Mesodermal cell (in vitro differentiated cells): ENCODE measurements around the gene CTSZ.

Source experiments
- H3K27ac ChIP-seq: 2 replicates; pipeline ENCODE4 v1.7.0; 2013; ENCODE audit warnings: mild to moderate bottlenecking, low read depth, low read length, moderate library complexity; ENCODE audit not compliant: severe bottlenecking
- H3K36me3 ChIP-seq: 2 replicates; pipeline ENCODE4 v1.7.1; 2013; ENCODE audit warnings: mild to moderate bottlenecking, low read length, moderate library complexity; ENCODE audit not compliant: control insufficient read depth, insufficient read depth
- H3K4me1 ChIP-seq: one replicate; pipeline ENCODE4 v1.7.1; 2013; ENCODE audit warnings: mild to moderate bottlenecking, low read length; ENCODE audit not compliant: insufficient read depth, control insufficient read depth, poor library complexity, severe bottlenecking
- H3K4me3 ChIP-seq: 2 replicates; pipeline ENCODE4 v1.7.0; 2013; ENCODE audit warnings: low read length, control low read depth, mild to moderate bottlenecking; ENCODE audit not compliant: insufficient read depth, poor library complexity, severe bottlenecking; ENCODE audit errors: extremely low read depth
- H3K9me3 ChIP-seq: 2 replicates; pipeline ENCODE4 v1.7.1; 2013; ENCODE audit warnings: mild to moderate bottlenecking, low read length, moderate library complexity; ENCODE audit not compliant: control insufficient read depth
- WGBS, 2 experiments: methylation state at CpG; one replicate each; pipeline ENCODE4 v1.1.5; 2013; ENCODE audit warnings: missing lambda C conversion rate in 2 of 2; ENCODE audit not compliant: insufficient coverage in 2 of 2; 5-methylcytosine and 5-hydroxymethylcytosine counted together

CTSZ gene

DNA sequence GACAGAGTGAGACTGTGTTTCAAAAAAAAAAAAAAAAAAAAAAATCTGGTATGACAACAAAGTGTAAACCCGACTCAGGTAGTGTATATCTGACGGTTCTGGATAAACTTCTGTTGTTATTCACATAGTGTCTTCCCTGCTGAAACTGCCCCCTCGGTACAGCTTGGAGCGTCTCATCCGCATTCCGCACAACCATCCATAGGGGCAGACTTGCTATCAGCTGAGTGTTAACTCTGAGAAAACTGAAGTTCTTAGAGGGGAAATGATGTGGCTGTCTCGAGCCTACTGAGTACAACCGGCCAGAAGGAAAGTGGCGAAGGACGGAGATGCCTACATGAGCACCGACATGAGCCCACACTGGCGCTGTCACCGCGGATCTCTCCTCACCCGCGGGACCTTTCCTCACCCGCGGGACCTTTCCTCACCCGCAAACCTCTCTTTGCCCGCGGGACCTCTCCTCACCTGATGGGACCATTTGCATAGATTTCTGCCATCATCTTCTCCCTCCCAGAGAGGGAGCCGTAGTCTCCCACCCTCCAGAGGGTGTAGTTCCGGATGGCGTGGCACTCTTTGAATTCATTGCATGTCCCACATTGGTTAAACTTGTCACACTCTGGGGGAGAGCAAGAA lies 9.8 kb downstream of the CTSZ start:
- Histone ChIP-seq H3K9me3 (no peaks in the 10 kb centered on the region), H3K4me1 (no peaks in the 10 kb centered on the region), H3K27ac (no peak overlapping the region), H3K36me3 (peaks cover 82% of the 10 kb centered on the region), H3K4me3 (no peak overlapping the region)
- WGBS, 2 experiments = 94 to 96% methylated on average over 20 to 22 of the region's 24 CpGs

DNA sequence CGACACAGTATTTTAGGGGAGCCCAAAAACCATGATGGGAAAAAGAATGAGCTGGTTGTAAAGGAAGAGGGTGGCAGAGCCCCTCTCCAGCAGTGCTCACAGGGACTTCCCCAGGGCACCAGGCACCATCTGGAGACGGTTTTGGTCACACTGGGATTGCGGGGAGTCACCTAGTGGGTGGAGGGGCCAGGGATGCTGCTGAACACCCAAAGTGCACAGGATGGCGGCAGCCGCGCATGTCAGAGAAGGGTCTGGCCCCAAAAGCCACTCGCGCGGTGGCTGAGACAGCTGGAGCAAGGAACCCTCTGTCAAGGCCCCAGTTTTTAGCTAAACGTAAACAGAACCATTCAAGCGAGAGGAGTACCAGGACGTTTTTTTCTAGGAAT lies 10.8 kb downstream of the CTSZ start:
- H3K27ac ChIP-seq = no peak overlapping the region
- peaks cover 89% of the 10 kb centered on the region for H3K36me3 ChIP-seq
- no peaks in the 10 kb centered on the region for H3K4me1 ChIP-seq
- WGBS, 2 experiments = 93 to 95% methylated on average over 11 to 12 of the region's 12 CpGs
- no peak overlapping the region for H3K4me3 ChIP-seq
- no peaks in the 10 kb centered on the region for H3K9me3 ChIP-seq

DNA sequence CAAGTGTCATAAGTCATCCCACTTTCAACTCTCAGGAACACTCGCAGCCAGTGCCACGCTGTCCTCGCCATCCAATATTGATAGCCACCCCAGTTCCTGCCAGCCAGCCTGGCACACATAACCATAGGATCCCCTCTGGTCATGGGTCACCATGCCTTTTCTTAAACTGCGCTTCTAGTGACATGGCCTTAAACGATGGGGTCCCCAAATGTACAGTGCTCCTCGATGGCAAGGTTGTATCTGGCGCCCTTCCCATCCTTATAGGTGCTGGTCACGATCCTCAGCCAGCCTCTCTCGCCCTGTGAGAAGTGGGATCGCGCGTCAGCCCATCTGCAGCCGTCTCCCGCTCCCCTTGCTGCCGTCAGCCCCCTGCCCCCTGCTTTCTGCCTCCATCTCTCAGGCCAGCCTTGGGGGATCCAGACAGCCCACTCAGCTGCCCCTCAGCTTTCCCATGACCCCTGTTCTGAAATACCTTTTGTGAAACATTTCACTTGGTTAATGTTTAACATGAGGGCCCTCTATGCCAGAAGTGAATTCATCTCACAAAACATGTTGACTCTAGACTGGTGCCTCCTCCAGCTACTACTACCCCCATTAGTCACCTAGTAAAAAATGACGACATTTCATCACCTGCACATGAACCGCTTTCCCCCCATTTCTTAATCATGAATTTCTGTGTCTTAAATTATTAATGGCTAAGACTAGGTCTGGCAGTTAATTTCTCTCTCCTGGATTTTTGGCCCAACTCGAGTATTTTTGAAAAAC lies 11.4 kb downstream of the CTSZ start:
- no peaks in the 10 kb centered on the region for H3K4me1 ChIP-seq
- no peaks in the 10 kb centered on the region for H3K9me3 ChIP-seq
- H3K36me3 ChIP-seq = peaks cover 92% of the 10 kb centered on the region
- H3K27ac ChIP-seq = no peak overlapping the region
- H3K4me3 ChIP-seq = no peak overlapping the region
- WGBS, 2 experiments = 88 to 94% methylated on average over 16 of the region's 18 CpGs

DNA sequence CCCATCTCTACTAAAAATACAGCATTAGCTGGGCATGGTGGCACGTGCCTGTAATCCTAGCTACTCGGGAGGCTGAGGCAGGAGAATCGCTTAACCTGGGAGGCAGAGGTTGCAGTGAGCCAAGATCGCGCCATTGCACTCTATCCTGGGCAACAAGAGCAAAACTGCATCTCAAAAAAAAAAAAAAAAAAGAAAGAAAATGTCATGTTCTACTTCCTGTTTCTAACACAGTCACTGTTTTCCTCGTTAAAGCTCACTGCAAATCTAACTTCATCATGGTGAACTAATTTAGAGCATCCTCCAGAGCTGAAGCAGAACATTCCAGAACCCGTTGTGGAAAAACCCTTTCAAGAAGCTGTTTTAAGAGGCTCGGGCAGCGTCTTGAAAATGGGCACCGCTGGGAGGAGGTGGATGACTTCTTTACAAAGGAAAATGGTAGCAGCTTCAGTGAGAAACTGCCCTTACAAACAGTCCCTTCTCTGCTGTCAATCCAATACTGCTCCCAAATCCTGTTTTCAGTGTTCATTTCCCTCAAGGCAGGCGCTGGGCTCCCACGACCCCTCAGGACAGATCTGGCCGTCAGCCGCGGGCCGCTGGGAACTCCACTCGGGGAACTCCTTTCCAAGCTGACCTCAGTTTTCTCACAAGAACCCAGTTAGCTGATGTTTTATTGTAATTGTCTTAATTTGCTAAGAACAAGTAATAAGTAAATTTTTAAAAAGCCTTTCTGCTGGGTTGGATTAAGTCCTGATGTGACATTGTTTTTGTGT lies 12.5 kb downstream of the CTSZ start:
- Histone ChIP-seq H3K9me3 (no peaks in the 10 kb centered on the region), H3K36me3 (peaks cover 94% of the 10 kb centered on the region), H3K4me3 (no peak overlapping the region), H3K4me1 (no peaks in the 10 kb centered on the region), H3K27ac (no peak overlapping the region)
- WGBS, 2 experiments = 88 to 92% methylated on average over 4 to 9 of the region's 17 CpGs

GRCh38 chr20:58993332-58994248 lies 13.5 kb downstream of the CTSZ start:
- Histone ChIP-seq H3K36me3 (peaks cover 98% of the 10 kb centered on the region), H3K27ac (no peak overlapping the region), H3K9me3 (no peaks in the 10 kb centered on the region), H3K4me1 (no peaks in the 10 kb centered on the region), H3K4me3 (no peak overlapping the region)
- 94 to 98% methylated on average over 19 to 21 of the region's 23 CpGs for WGBS, 2 experiments

DNA sequence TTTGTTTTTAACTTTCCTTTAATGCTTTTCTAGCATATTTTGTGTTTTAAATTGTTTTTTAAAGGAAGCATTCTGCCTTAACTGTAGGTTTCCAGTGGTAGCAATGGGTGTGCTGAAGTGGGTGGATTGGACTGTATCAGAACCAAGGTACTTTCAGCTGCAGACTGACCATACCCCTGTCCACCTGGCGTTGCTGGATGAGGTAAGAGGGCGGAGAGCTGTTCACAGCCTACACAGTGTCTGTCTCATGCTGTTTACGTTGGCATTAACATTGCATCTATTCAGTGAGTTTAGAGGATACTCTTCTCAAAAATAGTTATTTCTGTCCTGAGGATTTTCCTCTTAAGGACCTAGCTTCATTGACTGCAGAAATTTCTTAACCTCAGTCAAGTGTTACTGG lies 14.1 kb downstream of the CTSZ start:
- peaks cover 98% of the 10 kb centered on the region for H3K36me3 ChIP-seq
- WGBS, 2 experiments = 93 to 100% methylated on average over 2 to 3 of the region's 3 CpGs

DNA sequence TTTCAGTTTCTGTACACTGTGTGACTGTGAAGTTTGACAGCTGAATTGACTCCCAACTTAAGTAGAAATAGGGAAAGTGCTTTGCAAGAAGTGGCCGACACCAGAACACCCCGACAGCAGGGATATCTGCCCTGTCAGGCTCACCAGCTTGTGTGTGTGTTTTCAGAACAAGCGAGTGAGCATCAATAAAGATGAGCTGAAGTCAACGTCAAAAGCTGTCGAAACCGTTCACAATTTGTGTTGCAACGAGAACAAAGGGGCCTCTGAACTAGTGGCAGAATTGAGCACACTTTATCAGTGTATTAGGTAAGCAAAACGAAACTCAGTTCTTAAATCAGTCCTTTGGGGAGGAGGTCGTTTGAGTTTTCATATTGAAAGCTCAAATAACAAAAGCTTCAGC lies 15.3 kb downstream of the CTSZ start:
- Histone ChIP-seq H3K9me3 (no peaks in the 10 kb centered on the region), H3K27ac (no peak overlapping the region), H3K4me1 (no peaks in the 10 kb centered on the region), H3K36me3 (peaks cover 100% of the 10 kb centered on the region), H3K4me3 (no peak overlapping the region)
- WGBS, 2 experiments = 93 to 94% methylated on average over 8 of the region's 9 CpGs

More for the DNA sequence above, 14.1 kb downstream of the CTSZ start:
- no peak overlapping the region for H3K4me3 ChIP-seq
- H3K9me3 ChIP-seq = no peaks in the 10 kb centered on the region
- H3K4me1 ChIP-seq = no peaks in the 10 kb centered on the region
- no peak overlapping the region for H3K27ac ChIP-seq

- Histone ChIP-seq H3K4me1 (no peaks in the 10 kb centered on the region), H3K9me3 (no peaks in the 10 kb centered on the region), H3K36me3 (peaks cover 100% of the 10 kb centered on the region), H3K4me3 (no peak overlapping the region), H3K27ac (no peak overlapping the region)
- 93% methylated on average over 9 to 12 of the region's 14 CpGs for WGBS, 2 experiments
These were observed 16.2 kb downstream of the CTSZ start for GRCh38 chr20:58990651-58991445.

DNA sequence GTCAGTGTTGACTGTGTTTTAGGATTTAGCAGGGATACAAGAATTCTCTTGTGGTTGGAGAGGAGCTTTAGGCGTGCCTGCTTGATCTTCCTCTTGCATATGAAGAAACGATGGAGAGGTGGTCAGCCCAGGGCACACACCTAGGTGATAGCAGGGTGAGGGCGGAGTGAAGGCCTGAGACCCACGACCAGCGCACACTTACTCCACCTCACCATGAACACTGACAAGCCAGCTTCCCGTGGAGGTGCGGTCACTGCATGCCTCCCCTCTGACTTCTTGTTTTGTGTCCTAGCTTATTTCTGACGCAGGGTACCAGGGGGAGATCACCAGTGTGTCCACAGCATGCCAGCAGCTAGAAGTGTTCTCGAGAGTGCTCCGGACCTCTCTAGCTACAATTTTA lies 17.9 kb downstream of the CTSZ start:
- WGBS, 2 experiments = 98 to 100% methylated on average over 7 to 10 of the region's 10 CpGs
- H3K36me3 ChIP-seq = peaks cover 92% of the 10 kb centered on the region
- no peaks in the 10 kb centered on the region for H3K9me3 ChIP-seq
- H3K4me1 ChIP-seq = peaks cover 2% of the 10 kb centered on the region
- H3K4me3 ChIP-seq = no peak overlapping the region
- no peak overlapping the region for H3K27ac ChIP-seq

GRCh38 chr20:58988565-58988882 lies 18.5 kb downstream of the CTSZ start:
- H3K4me1 ChIP-seq = peaks cover 7% of the 10 kb centered on the region
- no peak overlapping the region for H3K4me3 ChIP-seq
- H3K9me3 ChIP-seq = no peaks in the 10 kb centered on the region
- H3K36me3 ChIP-seq = peaks cover 85% of the 10 kb centered on the region
- H3K27ac ChIP-seq = no peak overlapping the region
- 87 to 94% methylated on average over 5 of the region's 6 CpGs for WGBS, 2 experiments
